Activated CD8-positive, alpha-beta T cell treated with anti-CD3 and anti-CD28 coated beads for 36 hours (primary cell): ENCODE data around the gene FN1. TPM values are rescaled to one million over a fixed set of nuclear protein-coding genes. Genes with fewer than 3 reads are reported as not detected.

Source experiments
- ATAC-seq: fragments of 200-7000 bp; cut with Tn5 transposase; one replicate; pipeline ENCODE4 v1.10.0; 2021; ENCODE audit warnings: mild to moderate bottlenecking, moderate library complexity
- CTCF ChIA-PET: fragments of 350-600 bp; sonication (Branson Sonifier 250); formaldehyde crosslinking; loops from one replicate; lab custom pipeline; 2021; ENCODE audit warnings: antibody characterized with exemption; lab: Charles Lee
- POLR2A ChIA-PET: fragments of 350-600 bp; sonication (Branson Sonifier 250); formaldehyde crosslinking; loops from one replicate; lab custom pipeline; 2021; ENCODE audit warnings: antibody characterized with exemption; lab: Charles Lee
- DNase-seq: peaks from one replicate; pipeline ENCODE4 v3.0.0-alpha.2; 2020
- H3K27ac Mint-ChIP-seq: one replicate; pipeline ENCODE4 v1.8.0; 2021; ENCODE audit warnings: mild to moderate bottlenecking, mixed read lengths
- H3K27me3 Mint-ChIP-seq: one replicate; pipeline ENCODE4 v1.8.0; 2021; ENCODE audit warnings: mixed read lengths
- H3K36me3 Mint-ChIP-seq: one replicate; pipeline ENCODE4 v1.8.0; 2021; ENCODE audit warnings: low read depth, mixed read lengths
- H3K4me1 Mint-ChIP-seq: one replicate; pipeline ENCODE4 v1.8.0; 2021; ENCODE audit warnings: low read depth, mixed read lengths
- H3K4me3 Mint-ChIP-seq: one replicate; pipeline ENCODE4 v1.8.0; 2021; ENCODE audit warnings: mild to moderate bottlenecking, moderate library complexity, mixed read lengths
- H3K9me3 Mint-ChIP-seq: one replicate; pipeline ENCODE4 v1.8.0; 2021; ENCODE audit warnings: mixed read lengths
- CTCF ChIP-seq: fragments of 200-600 bp; IDR thresholded peaks from one replicate; pipeline ENCODE4 v1.8.0; 2022; ENCODE audit warnings: antibody characterized with exemption, mild to moderate bottlenecking
- intact Hi-C: fragments of 100-400 bp; cut with micrococcal nuclease; formaldehyde crosslinking; loops from one replicate; pipeline ENCODE4 v1.10.0; 2022
- total RNA-seq, 2 experiments: library from RNA; stranded (reverse); gene quantifications; one replicate each; pipeline ENCODE4 v1.2.3, GENCODE V29; 2021

Gene FN1
- total RNA-seq, 2 experiments from 2014 or later: 0.11 TPM; not detected in 1

- POLR2A ChIA-PET: no interaction called here
- intact Hi-C loops: no loop called here
- H3K27ac Mint-ChIP-seq: no peak overlapping the region
- H3K4me1 Mint-ChIP-seq: no peaks in the 10 kb centered on the region
- peaks cover 34% of the 10 kb centered on the region for H3K27me3 Mint-ChIP-seq
- TF ChIP-seq CTCF: no peak
- ATAC-seq: no peak
- H3K9me3 Mint-ChIP-seq: no peaks in the 10 kb centered on the region
- CTCF ChIA-PET: no interaction called here
- no peak for DNase-seq
- H3K36me3 Mint-ChIP-seq: no peaks in the 10 kb centered on the region
- no peak overlapping the region for H3K4me3 Mint-ChIP-seq
These were observed 18.4 kb downstream of the FN1 start for GRCh38 chr2:215417400-215417951.

DNA sequence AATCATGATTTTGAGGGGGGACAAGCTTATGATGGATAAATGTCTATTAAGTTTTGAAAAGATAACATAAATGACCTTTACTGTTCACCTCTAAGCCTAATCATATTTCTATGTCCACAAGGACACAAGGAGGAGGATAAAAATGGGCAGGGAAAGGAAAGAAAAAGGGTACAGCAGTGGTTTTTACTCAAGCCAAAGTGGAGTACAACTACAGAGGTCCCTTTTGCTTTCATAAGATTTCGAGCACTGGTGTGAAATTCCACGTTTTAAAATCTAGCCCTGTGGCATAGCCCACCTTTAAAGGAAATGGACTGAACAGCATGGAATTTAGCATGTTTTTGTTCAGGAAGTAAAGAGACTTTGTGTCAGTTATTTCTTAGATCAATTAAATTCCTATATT is 19.2 kb downstream of the FN1 start:
- intact Hi-C loops: no loop called here
- Mint-ChIP-seq H3K4me1 (no peaks in the 10 kb centered on the region), H3K27me3 (peaks cover 31% of the 10 kb centered on the region), H3K27ac (no peak overlapping the region), H3K4me3 (no peak overlapping the region), H3K36me3 (no peaks in the 10 kb centered on the region), H3K9me3 (no peaks in the 10 kb centered on the region)
- POLR2A ChIA-PET: no interaction called here
- no peak for TF ChIP-seq CTCF
- CTCF ChIA-PET: no interaction called here
- ATAC-seq (no peak), DNase-seq (no peak)

DNA sequence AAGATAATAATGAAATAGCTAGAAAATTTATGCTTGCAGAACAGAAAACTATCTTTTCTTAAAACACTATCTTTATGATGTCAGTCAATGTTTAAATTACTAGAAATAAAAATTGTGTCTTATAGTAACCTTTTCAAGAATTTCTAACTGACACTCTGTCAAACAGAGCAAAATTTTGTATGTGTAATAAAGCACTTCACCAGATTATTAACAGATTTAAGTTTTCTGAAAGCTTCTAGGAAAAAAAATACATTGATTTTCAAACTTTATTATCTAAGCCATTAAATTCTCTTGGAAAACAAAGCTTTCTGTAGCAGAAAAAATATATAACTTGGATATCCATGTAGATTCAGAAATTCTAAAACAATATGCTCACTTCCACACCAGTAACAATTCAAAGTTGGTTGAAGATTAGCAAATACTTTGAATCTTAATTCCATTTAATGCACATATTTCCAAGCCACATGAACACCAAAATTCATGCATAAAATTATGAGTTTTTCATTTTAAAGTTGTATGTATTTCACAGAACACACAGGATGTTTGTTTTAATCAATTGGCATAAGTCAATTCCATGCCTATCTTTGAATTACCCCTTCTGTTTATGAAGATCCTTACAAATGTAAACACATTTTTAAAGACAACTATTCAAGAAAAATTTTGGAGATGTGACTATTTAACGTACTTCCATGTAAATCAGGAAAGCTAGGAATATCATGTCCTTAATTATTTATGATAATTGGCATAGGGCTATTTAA is 19.9 kb downstream of the FN1 start:
- H3K27me3 Mint-ChIP-seq: peaks cover 28% of the 10 kb centered on the region
- intact Hi-C loops: no loop called here
- CTCF ChIA-PET: no interaction called here

DNA sequence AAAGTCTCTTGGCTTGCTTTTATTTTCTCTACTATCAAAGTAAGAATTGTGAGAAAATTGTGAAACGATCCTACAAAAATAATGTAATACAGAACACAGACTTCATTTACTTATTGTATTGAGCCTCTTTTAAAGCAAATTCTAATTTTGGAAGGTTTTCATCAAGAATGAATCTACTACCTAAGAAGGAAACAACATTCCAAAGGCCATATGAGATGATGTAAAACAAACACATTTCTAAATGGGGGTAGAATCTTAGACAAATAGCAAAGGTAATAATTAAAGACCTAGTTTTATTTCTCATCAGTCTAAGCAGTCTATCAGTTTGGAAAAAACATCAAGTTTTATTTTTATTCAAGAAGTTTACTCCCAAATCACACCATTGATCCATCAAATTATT is 20.6 kb downstream of the FN1 start:
- Mint-ChIP-seq H3K36me3 (no peaks in the 10 kb centered on the region), H3K9me3 (no peaks in the 10 kb centered on the region), H3K4me3 (no peak overlapping the region), H3K27me3 (peaks cover 27% of the 10 kb centered on the region), H3K27ac (no peak overlapping the region), H3K4me1 (peaks cover 7% of the 10 kb centered on the region)
- DNase-seq: no peak
- POLR2A ChIA-PET: no interaction called here
- CTCF ChIA-PET: no interaction called here
- ATAC-seq: no peak
- intact Hi-C loops: no loop called here
- no peak for TF ChIP-seq CTCF

More for the DNA sequence above, 19.9 kb downstream of the FN1 start:
- peaks cover 3% of the 10 kb centered on the region for H3K4me1 Mint-ChIP-seq
- no peaks in the 10 kb centered on the region for H3K9me3 Mint-ChIP-seq
- no peak for DNase-seq
- no peak for ATAC-seq
- no peak overlapping the region for H3K27ac Mint-ChIP-seq
- H3K4me3 Mint-ChIP-seq: no peak overlapping the region
- no peaks in the 10 kb centered on the region for H3K36me3 Mint-ChIP-seq
- TF ChIP-seq CTCF: no peak
- POLR2A ChIA-PET: no interaction called here

GRCh38 chr2:215414674-215415073 is 21.2 kb downstream of the FN1 start:
- CTCF ChIA-PET: interaction anchor here (1.7 kb wide), 1 partner anchor 10 kb away, joined by 5 read pairs; no protein-coding TSS in a partner anchor
- Mint-ChIP-seq H3K4me1 (peaks cover 8% of the 10 kb centered on the region), H3K9me3 (no peaks in the 10 kb centered on the region), H3K27ac (no peak overlapping the region), H3K36me3 (no peaks in the 10 kb centered on the region), H3K27me3 (peaks cover 27% of the 10 kb centered on the region), H3K4me3 (no peak overlapping the region)
- POLR2A ChIA-PET: no interaction called here
- DNase-seq: no peak
- no peak for ATAC-seq
- no peak for TF ChIP-seq CTCF
- intact Hi-C loops: no loop called here
